VCaP (cell line): ENCODE data around the gene GRPEL2.
A peak's percentile ranks its signal among the peaks of the same experiment; 100 is the strongest.

Experiments
- H3K27ac ChIP-seq: fragments of 450-650 bp; 2 replicates; pipeline ENCODE4 v1.5.1; 2017
- TF ChIP-seq, protein P1 (sequence below): fragments of 450-650 bp; conservative IDR thresholded peaks from 2 replicates; pipeline ENCODE4 v1.5.1; 2017; ENCODE audit warnings: mild to moderate bottlenecking, moderate library complexity

GRPEL2 gene

DNA sequence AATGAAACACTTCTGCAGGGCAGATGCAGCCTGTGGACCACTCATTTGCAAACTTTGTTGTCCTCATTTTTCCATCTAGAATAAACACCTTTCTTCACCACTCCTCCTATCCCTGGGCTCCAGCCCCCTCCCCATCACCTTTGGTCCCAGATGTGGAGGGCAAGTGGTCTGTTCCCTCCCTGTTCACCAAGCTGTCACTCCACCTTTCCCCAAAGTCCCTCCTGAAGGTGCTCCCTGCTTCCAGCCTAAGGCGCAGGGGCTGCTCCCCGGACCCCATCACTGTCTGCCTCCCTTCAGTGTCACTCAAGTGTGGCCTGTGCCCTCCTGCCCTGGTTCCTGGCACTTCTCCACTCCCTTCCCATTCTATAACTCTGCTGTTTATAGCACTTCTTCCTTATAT lies 19.4 kb downstream of the GRPEL2 start:
- no peak overlapping the region for H3K27ac ChIP-seq
- TF ChIP-seq, protein P1, sequence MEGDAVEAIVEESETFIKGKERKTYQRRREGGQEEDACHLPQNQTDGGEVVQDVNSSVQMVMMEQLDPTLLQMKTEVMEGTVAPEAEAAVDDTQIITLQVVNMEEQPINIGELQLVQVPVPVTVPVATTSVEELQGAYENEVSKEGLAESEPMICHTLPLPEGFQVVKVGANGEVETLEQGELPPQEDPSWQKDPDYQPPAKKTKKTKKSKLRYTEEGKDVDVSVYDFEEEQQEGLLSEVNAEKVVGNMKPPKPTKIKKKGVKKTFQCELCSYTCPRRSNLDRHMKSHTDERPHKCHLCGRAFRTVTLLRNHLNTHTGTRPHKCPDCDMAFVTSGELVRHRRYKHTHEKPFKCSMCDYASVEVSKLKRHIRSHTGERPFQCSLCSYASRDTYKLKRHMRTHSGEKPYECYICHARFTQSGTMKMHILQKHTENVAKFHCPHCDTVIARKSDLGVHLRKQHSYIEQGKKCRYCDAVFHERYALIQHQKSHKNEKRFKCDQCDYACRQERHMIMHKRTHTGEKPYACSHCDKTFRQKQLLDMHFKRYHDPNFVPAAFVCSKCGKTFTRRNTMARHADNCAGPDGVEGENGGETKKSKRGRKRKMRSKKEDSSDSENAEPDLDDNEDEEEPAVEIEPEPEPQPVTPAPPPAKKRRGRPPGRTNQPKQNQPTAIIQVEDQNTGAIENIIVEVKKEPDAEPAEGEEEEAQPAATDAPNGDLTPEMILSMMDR = no peak

DNA sequence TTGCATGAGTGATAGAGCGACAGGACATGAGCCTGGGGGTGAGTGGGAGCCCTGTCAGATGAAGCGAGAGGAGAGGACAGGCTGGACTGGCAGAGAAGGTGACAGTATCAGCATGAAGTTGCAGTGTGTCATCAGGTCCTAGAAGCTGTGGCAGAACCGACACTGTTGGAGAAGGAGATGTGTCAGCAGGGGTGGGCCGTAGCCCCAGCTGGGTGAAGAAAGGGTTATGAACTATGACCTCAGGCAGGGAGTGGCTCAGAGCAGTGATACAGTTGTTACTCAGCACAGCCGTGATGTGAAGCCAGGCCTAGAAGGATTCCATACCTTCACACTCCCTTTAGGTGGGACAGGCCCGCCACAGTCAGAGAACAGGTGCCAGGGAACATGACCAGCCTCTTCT lies 20.1 kb downstream of the GRPEL2 start:
- TF ChIP-seq, protein P1 = no peak
- no peak overlapping the region for H3K27ac ChIP-seq

DNA sequence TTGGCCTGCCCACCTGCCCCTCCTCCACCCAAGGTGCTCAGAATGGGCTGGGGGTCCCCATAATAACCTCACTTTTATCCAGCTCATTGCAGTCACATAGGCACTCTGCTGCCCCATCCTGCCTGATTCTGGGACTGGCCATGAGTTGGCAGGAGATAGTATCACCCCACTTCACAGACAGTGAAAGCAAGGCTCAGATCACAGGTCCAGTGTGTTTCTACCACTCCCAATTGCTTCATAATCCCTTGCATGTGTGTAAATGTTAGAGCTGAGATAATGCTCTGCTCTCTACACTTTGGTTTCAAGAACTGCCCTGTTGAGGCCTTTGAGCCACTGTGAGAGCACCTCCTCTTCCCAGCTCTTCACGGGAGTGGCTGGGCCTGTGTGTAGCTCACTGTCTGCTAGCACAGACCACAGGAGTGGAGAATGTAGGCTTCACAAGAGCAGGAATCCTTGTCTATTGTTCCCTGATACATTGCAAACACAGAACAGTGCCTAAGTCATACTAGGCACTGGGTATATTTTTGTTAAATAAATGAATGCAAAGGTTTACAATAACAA lies 20.9 kb downstream of the GRPEL2 start:
- no peak overlapping the region for H3K27ac ChIP-seq
- TF ChIP-seq, protein P1 = no peak

- no peak overlapping the region for H3K27ac ChIP-seq
- TF ChIP-seq, protein P1 = peak; percentile 80
Measured at GRCh38 chr5:149367249-149367971, 22.1 kb downstream of the GRPEL2 start.

GRCh38 chr5:149367972-149368645 lies 22.8 kb downstream of the GRPEL2 start:
- TF ChIP-seq, protein P1 = no peak
- H3K27ac ChIP-seq = no peak overlapping the region

- TF ChIP-seq, protein P1 = no peak
Measured at GRCh38 chr5:149370878-149371277, 25.6 kb downstream of the GRPEL2 start.

DNA sequence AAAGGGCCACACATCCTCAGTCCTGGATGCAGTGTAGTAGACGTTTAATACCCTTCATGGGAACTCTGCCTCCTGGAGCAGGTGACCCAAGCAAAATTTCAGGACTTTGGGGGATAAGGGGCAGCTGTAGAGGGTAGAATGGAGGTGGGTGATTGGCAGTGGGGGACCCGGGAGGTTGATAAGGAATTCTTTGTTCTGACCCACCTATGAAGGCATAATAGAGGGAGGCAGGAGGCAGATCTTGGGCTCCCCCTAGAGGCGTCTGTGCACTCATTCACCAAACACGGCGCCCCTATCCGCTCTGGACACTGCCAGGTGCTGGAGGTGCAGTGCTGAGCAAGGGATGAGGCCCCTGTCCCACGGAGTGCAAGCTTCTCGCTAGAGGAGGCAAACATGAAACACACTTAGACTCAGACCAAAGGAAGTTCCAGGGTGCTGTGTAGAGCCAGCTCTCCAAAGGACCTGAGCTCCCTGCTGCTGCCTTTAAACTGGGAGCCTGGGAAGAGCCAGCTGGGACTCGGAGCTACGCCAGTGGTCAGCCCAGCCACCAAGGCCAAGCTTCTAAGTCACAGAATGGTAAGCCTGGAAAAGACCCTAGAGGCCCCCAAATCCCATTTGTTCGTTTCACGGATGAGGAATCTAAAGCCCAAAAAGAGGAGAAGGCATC lies 26.1 kb downstream of the GRPEL2 start:
- no peak overlapping the region for H3K27ac ChIP-seq
- TF ChIP-seq, protein P1 = peak; percentile 89

More at GRCh38 chr5:149370878-149371277, 25.6 kb downstream of the GRPEL2 start:
- H3K27ac ChIP-seq = no peak overlapping the region
